Fibroblast of mammary gland (primary cell): ENCODE measurements around the gene BICC1.

Experiments used
- DNase-seq: peaks from one replicate; pipeline ENCODE4 v3.0.0-alpha.2; 2010; ENCODE audit warnings: low read depth
- H3K4me3 ChIP-seq: 2 replicates; pipeline ENCODE4 v1.5.1; 2011; ENCODE audit warnings: low read depth, mild to moderate bottlenecking, low read length, moderate library complexity; ENCODE audit not compliant: control insufficient read depth
- TF ChIP-seq, protein P1 (sequence below): conservative IDR thresholded peaks from 2 replicates; pipeline ENCODE4 v1.5.1; 2011; ENCODE audit warnings: low read depth, low read length, inconsistent platforms; ENCODE audit not compliant: control insufficient read depth, insufficient read depth

Gene BICC1

DNA sequence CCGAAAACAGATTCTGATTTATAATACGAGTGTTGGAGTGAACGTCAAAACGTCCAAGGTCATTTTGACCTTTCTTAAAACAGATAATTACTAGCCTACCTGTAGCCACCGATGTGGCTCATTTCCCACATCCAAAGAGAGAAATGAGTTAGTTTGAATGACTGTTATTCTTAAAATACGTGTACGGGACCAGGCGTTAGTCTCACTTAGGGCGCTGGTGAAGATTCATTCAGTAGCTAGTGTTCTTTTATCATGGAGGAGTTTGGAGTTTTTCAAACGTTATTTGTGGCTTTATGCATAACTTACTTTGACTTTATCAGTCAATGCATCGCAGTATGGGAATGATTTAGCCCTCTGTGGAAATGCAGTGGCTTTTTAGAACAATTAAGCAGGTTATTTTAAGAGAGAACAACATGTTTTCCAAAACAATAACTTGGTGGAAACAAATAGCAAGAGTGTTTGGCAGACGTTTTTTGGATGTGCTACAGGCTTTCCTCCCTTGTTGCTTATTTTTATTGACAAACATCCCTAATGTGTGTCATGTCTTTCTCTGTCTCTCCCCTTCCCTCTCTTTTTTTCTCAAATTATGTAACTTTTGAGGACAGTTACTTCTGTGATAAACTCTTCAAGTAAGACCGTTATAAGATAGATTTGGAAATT is 1.6 kb downstream of the BICC1 start:
- TF ChIP-seq, protein P1, sequence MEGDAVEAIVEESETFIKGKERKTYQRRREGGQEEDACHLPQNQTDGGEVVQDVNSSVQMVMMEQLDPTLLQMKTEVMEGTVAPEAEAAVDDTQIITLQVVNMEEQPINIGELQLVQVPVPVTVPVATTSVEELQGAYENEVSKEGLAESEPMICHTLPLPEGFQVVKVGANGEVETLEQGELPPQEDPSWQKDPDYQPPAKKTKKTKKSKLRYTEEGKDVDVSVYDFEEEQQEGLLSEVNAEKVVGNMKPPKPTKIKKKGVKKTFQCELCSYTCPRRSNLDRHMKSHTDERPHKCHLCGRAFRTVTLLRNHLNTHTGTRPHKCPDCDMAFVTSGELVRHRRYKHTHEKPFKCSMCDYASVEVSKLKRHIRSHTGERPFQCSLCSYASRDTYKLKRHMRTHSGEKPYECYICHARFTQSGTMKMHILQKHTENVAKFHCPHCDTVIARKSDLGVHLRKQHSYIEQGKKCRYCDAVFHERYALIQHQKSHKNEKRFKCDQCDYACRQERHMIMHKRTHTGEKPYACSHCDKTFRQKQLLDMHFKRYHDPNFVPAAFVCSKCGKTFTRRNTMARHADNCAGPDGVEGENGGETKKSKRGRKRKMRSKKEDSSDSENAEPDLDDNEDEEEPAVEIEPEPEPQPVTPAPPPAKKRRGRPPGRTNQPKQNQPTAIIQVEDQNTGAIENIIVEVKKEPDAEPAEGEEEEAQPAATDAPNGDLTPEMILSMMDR = no peak
- peak overlapping the region; percentile 78 for H3K4me3 ChIP-seq
- DNase-seq = peak; percentile 16

DNA sequence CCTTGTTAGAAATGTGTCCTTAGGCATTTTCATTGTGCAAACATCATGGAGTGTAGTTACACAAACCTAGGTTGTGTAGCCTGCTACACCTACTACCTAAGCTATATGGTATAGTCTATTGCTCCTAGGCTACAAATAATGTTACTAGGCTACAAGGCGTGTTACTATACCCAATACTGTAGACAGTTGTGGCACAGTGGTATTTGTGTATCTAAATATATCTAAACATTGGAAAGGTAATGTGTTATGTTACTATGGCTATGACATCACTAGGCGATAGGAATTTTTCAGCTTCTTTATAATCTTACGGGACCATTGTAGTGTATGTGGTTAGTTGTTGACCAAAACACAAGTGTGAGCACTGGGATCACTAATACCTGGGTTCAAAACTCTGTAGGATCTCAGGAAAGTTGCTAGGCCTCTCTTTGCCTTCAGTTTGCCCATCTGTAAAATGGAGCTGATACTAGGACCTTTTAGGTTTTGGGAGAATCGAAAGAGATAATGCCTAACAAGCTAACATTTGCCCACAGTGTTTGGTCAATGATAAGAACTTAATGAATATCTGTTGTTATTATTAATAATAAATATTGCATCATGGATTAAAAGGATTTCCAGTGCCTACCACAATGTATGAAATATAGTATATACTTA is 2.7 kb downstream of the BICC1 start:
- no peak for DNase-seq
- TF ChIP-seq, protein P1 = no peak
- H3K4me3 ChIP-seq = peak overlapping the region; percentile 78

DNA sequence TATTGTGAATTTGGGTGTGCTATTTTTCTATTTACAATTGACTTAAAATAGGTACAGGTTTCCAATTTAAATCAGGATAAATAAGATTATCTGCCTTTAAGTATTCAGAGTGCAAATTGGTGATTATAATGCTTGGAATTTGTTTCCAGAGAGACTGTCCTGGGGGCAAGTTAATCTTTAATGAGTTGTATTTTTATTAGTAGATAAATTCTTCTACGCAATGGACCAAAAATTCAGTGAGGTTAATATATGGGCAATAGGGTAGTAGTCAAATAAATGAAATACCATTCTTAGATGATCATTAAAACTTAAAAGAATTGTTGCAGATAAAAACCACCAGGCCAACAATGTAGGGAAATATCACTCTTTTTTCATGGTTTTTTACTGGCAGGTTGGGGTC is 3.4 kb downstream of the BICC1 start:
- DNase-seq = peak; percentile 23

DNA sequence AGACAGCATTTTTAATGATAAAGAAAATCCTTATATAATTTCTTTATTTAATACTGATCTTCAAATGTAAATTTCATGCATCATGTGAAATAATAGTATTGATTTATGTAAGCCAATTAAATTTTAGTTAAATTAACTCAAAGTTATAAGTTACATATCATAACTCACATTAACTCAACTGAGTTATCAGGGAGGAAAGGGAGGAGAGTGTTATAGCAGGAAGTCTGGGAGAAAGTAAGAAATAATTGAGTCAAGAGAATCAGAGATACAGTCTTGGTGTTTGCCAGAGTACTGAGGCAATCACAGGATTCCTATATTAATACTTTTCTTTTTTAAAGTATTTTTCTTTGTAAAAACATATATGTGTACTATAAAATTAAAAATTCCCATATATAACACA is 4.0 kb downstream of the BICC1 start:
- TF ChIP-seq, protein P1 = no peak
- DNase-seq = no peak
- no peak overlapping the region for H3K4me3 ChIP-seq

More for the DNA sequence above, 3.4 kb downstream of the BICC1 start:
- TF ChIP-seq, protein P1 = no peak
- no peak overlapping the region for H3K4me3 ChIP-seq

DNA sequence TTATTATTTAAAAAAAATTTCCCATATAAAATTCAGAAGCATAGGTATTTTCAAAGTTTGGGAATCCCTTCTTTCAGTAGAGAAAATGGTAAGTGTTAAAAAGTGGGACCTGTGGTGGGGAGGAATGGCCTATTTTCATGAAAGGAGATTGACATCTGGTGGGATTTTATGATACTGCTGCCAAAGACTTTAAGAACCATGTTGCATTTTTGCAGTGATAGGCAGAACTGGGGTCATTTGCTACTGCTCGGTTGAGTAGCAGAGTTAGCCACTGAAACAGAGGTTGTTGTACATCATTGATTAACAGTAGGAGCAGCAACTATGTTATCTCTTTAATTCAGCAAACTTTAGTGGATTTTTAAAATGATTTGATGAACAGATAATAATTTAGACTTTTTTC is 4.4 kb downstream of the BICC1 start:
- TF ChIP-seq, protein P1 = no peak
- DNase-seq = no peak
- H3K4me3 ChIP-seq = no peak overlapping the region

DNA sequence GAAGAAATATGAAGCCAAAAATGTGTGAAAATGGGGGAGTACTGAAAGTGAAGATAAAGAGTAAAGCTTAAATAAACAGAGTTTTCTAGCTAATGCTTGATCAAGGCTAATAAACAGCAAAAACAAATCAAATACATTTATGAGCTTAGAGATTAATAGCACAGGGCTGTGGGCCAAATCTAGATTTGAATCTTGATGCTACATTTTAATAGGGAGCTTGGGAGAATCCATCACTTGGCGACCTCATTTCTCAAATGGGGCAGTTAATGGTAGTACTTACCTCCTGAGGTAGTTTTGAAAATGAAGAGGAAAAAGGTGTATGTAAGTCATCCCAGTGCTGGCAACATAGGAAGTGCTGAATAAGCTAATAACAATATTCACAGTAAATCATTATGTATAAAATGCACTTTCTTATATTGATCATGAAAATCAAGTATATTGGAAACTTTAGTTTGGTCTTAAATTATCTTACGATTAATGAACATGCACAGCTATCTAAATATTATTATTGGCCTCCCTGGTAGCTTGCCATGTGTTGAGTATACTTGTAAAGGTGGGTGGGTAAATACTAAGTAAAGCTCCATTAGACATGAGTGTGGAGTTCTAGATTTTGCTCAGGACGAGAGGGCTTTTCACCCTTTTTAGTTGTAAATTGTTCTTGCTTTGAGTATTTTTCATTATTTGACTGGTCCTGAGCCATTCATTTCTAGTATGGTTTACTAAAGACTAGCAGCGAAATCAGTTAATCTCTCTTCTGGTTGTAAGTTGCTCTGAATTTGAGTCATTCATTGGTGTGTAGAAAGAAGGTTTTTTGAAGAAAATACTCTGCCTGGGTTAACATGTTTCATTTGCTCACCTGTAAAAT is 5.1 kb downstream of the BICC1 start:
- H3K4me3 ChIP-seq = no peak overlapping the region
- TF ChIP-seq, protein P1 = no peak
- no peak for DNase-seq
